Cardiac muscle cell (in vitro differentiated cells and primary cell): ENCODE data around the gene SCN4A. TPM values are rescaled to one million over a fixed set of nuclear protein-coding genes. Genes with fewer than 3 reads are reported as not detected.

ENCODE experiments used
- DNase-seq, 2 donors: peaks; one replicate each; pipeline versions ENCODE4 v3.0.0 to v3.0.0-alpha.2; 2010 to 2017; ENCODE audit warnings: low read depth in 1 of 2, low spot score in 1 of 2
- H3K27ac ChIP-seq: fragments of 200-600 bp; sonication (generic); 2 replicates; pipeline ENCODE4 v1.5.1; 2016
- H3K27me3 ChIP-seq: fragments of 200-600 bp; sonication (generic); 2 replicates; pipeline ENCODE4 v1.6.0; 2016; ENCODE audit warnings: control low read depth
- H3K36me3 ChIP-seq: fragments of 200-600 bp; sonication (generic); 2 replicates; pipeline ENCODE4 v1.5.1; 2016; ENCODE audit warnings: control low read depth
- H3K4me1 ChIP-seq: fragments of 200-600 bp; sonication (generic); 2 replicates; pipeline ENCODE4 v1.8.1; 2017; ENCODE audit warnings: low read depth, mild to moderate bottlenecking, mixed run types
- H3K4me3 ChIP-seq: fragments of 200-600 bp; sonication (generic); 2 replicates; pipeline ENCODE4 v1.5.1; 2016; ENCODE audit warnings: mild to moderate bottlenecking
- H3K9me3 ChIP-seq: fragments of 200-600 bp; sonication (generic); 2 replicates; pipeline ENCODE4 v1.5.1; 2017; ENCODE audit warnings: low read depth, mild to moderate bottlenecking, control low read depth
- polyA plus RNA-seq: library from polyadenylated mRNA; unstranded; fragments of >200 nt; fragmentation: Nextera tagmentation; extraction: Ambion mirVana; gene quantifications from 2 replicates; pipeline ENCODE4 v1.2.1, GENCODE V29; 2016
- total RNA-seq: library from RNA; depleted of rRNA; stranded (reverse); fragments of >200 nt; gene quantifications from 2 replicates; pipeline ENCODE4 v1.2.3, GENCODE V29; 2016
- TF ChIP-seq, protein P1 (sequence below): IDR thresholded peaks from 2 replicates; pipeline ENCODE4 v1.5.1; 2012; ENCODE audit warnings: low read depth, mild to moderate bottlenecking, low read length

The SCN4A gene
- total and polyA plus RNA-seq, 2 experiments from 2014 or later = 0.63 TPM; not detected in 1

DNA sequence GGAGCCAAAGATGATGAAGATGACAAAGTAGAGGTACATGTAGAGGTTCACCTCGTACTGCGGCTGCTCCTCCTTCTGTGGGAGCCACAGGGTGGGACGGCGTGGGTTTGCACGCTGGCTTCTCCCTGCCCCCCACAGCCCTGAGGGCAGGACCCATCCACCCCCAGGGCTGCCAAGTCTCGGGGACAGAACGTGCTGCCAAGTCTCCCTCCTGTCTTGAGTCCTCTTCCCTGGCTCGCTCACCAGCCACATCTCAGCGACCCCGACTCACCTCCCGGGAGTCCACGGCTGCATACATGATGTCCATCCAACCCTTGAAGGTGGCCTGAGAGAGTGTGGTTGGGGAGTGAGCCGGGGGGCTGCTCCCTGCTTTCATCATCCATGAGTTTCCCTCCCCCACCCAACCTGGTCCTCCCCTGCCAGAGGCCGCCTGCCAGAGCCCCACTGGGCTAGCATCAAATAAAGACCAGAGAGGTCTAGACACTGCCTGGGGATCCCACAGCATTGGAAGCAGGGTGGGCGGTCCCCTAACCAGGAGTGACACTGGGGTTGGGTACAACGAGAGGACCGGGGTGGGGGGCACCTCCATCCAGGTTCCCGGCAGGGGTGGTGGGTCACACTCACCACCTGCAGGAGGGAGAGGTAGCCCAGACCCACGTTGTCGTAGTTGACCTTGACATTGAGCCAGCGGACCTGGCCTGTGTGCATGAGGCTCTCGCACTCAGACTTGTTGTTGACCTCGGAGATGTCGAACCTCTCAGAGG lies 27.8 kb downstream of the SCN4A start:
- Histone ChIP-seq H3K4me3 (no peak overlapping the region), H3K27ac (no peak overlapping the region), H3K36me3 (no peaks in the 10 kb centered on the region), H3K27me3 (no peaks in the 10 kb centered on the region), H3K9me3 (no peaks in the 10 kb centered on the region), H3K4me1 (no peaks in the 10 kb centered on the region)
- TF ChIP-seq, protein P1, sequence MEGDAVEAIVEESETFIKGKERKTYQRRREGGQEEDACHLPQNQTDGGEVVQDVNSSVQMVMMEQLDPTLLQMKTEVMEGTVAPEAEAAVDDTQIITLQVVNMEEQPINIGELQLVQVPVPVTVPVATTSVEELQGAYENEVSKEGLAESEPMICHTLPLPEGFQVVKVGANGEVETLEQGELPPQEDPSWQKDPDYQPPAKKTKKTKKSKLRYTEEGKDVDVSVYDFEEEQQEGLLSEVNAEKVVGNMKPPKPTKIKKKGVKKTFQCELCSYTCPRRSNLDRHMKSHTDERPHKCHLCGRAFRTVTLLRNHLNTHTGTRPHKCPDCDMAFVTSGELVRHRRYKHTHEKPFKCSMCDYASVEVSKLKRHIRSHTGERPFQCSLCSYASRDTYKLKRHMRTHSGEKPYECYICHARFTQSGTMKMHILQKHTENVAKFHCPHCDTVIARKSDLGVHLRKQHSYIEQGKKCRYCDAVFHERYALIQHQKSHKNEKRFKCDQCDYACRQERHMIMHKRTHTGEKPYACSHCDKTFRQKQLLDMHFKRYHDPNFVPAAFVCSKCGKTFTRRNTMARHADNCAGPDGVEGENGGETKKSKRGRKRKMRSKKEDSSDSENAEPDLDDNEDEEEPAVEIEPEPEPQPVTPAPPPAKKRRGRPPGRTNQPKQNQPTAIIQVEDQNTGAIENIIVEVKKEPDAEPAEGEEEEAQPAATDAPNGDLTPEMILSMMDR = no peak
- no peak for DNase-seq

DNA sequence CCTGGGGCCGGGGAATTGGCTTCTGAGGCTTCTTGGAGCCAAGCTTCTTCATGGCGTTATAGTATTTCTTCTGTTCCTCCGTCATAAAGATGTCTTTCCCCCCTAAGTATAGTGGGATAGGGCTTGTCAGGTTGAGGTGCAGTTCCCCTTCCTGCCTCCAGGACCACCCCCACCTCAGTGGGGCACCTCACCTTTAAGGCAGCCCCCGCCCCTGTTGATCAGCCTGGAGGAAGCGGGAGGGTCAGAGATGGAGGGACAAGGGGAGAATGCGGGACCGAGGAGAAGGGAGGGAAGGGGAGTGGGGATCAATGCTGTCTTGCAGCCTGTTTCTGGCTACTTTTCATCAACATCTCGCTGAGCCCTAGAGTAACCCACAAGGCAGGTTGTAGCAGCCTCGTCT lies 29.0 kb downstream of the SCN4A start:
- Histone ChIP-seq H3K4me3 (no peak overlapping the region), H3K4me1 (no peaks in the 10 kb centered on the region), H3K27ac (no peak overlapping the region), H3K36me3 (no peaks in the 10 kb centered on the region), H3K9me3 (no peaks in the 10 kb centered on the region), H3K27me3 (no peaks in the 10 kb centered on the region)
- TF ChIP-seq, protein P1 = peak; percentile 9
- no peak for DNase-seq

DNA sequence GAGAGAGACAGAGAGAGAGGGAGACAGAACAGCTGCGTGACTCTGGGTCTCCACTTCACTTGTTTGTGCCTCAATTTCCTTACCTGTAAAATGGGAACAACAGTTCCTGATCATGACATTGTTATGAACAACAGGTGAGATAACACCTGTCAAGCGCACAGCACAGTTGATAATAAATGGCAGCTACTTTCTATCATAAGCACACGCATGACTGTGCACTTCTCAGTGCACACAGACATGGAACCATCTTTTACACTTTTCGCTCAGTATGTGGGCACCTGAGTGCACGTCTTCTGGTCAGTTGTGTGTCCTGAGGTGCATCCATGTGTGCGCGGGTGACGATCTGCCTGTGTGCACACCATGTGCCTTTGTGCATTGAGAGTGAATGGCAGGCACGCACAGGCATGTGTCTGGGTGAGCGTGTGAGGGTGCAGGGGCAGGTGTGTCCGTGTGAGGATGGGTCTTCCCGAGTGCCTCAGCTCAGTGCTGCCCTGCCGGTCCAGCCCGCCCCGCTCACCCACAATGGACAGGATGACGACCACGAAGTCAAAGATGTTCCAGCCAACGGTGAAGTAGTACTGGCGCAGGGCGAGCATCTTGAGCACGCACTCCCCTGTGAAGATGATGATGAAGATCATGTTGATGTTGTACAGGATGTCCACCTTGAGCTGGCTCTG lies 30.3 kb downstream of the SCN4A start:
- H3K36me3 ChIP-seq = no peaks in the 10 kb centered on the region
- no peak for DNase-seq
- no peak overlapping the region for H3K27ac ChIP-seq
- H3K4me1 ChIP-seq = no peaks in the 10 kb centered on the region
- no peak overlapping the region for H3K4me3 ChIP-seq
- H3K27me3 ChIP-seq = no peaks in the 10 kb centered on the region
- H3K9me3 ChIP-seq = no peaks in the 10 kb centered on the region
- TF ChIP-seq, protein P1 = no peak

DNA sequence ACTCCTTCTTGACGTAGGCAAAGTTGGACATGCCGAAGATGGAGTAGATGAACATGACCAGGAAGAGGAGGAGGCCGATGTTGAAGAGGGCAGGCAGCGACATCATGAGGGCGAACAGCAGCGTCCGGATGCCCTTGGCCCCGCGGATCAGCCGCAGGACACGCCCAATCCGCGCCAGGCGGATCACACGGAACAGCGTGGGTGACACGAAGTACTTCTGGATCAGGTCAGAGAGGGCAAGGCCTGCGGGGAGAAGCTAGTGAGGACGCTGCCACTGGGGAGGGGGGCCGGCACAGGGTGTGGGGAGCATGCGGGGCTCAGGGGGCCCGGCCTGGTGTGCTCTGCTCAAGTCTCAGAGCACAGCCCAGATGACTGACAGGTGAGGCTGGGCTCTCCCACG lies 31.0 kb downstream of the SCN4A start:
- no peak overlapping the region for H3K27ac ChIP-seq

DNA sequence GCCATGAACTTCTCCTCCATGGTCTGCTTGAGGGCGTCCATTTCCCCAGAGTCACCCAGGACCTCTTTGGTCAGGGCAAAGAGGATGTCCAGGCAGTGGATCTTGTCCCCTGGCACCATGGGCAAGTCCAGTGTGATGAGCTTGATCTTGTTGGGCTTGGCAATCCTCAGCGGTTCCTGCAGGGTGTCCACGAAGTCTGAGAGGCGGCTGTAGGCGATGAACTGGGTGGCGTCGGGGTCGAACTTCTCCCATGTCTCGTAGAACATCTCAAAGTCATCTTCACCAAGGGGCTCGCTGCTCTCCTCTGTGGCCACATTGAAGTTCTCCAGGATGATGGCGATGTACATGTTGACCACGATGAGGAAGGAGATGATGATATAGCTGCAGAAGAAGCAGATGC lies 31.6 kb downstream of the SCN4A start:
- Histone ChIP-seq H3K36me3 (no peaks in the 10 kb centered on the region), H3K9me3 (no peaks in the 10 kb centered on the region), H3K27me3 (no peaks in the 10 kb centered on the region), H3K27ac (no peak overlapping the region), H3K4me1 (no peaks in the 10 kb centered on the region), H3K4me3 (no peak overlapping the region)
- no peak for DNase-seq
- TF ChIP-seq, protein P1 = no peak

More for the DNA sequence above, 31.0 kb downstream of the SCN4A start:
- Histone ChIP-seq H3K9me3 (no peaks in the 10 kb centered on the region), H3K4me1 (no peaks in the 10 kb centered on the region), H3K27me3 (no peaks in the 10 kb centered on the region), H3K36me3 (no peaks in the 10 kb centered on the region), H3K4me3 (no peak overlapping the region)
- TF ChIP-seq, protein P1 = no peak
- DNase-seq = no peak
